ENCODE measurements around the gene MYO18B.

GRCh38 chr22:25972397-25972796, 230.4 kb downstream of the MYO18B start:
- no peak for TF ChIP-seq SIN3A (IDR thresholded peaks at IDR 0.05; ENCODE audit: borderline replicate concordance, insufficient read depth, low read length)
- TF ChIP-seq POLR2AphosphoS5 (IDR thresholded peaks at IDR 0.05; ENCODE audit: low read depth, low read length), result no peak
- TF ChIP-seq REST (IDR thresholded peaks at IDR 0.05; ENCODE audit: insufficient read depth in 1 of 2, low read depth in 2 of 2, low read length in 2 of 2), result no peak
- no peak for TF ChIP-seq TAF1 (IDR thresholded peaks at IDR 0.05; ENCODE audit: borderline replicate concordance, insufficient read depth, low read length)
- no peak for TF ChIP-seq FOXP2 (optimal IDR thresholded peaks at IDR 0.05; ENCODE audit: borderline replicate concordance, extremely low read depth, extremely low read length, insufficient read depth)

Data from PFSK-1 (cell line).